Psoas muscle (tissue), 8 donors: ENCODE results near the gene ZYG11B. TPM values are rescaled to one million over a fixed set of nuclear protein-coding genes. Genes with fewer than 3 reads are reported as not detected.
"Not testable (repeated sequence)": the region's sequence is repeated elsewhere in the genome, so short reads cannot be mapped to it uniquely, and the experiment has no call there.

Experiments used
- ATAC-seq, 4 donors: fragments of 200-7000 bp; cut with Tn5 transposase; one replicate each; pipeline ENCODE4 v1.9.1; 2020; ENCODE audit warnings: moderate library complexity in 3 of 4, mild to moderate bottlenecking in 2 of 4
- DNase-seq, 2 donors: peaks; one replicate each; pipeline ENCODE4 v3.0.0-alpha.2; 2020
- H3K27ac ChIP-seq: fragments of 200-600 bp; one replicate; pipeline ENCODE4 v1.8.0; 2022
- H3K27me3 ChIP-seq, 3 donors: fragments of 200-600 bp in 1 of 3; one replicate each; pipeline versions ENCODE4 v1.6.1 to v1.8.0; 2013 to 2022; ENCODE audit warnings: low read length in 2 of 3, mild to moderate bottlenecking in 2 of 3, moderate library complexity in 1 of 3; ENCODE audit not compliant: insufficient read depth in 3 of 3
- H3K36me3 ChIP-seq, 2 donors: fragments of 200-600 bp in 1 of 2; one replicate each; pipeline versions ENCODE4 v1.6.1 to v1.8.0; 2013 to 2022; ENCODE audit warnings: low read depth in 1 of 2, mild to moderate bottlenecking in 1 of 2, moderate library complexity in 1 of 2; ENCODE audit not compliant: insufficient read depth in 1 of 2
- H3K4me1 ChIP-seq: fragments of 200-600 bp; one replicate; pipeline ENCODE4 v1.8.0; 2022
- H3K4me3 ChIP-seq: fragments of 200-600 bp; one replicate; pipeline ENCODE4 v1.8.0; 2022; ENCODE audit warnings: mild to moderate bottlenecking
- H3K9me3 ChIP-seq: fragments of 200-600 bp; one replicate; pipeline ENCODE4 v1.8.0; 2022
- WGBS, 3 donors: extraction: QIAGEN DNeasy Blood & Tissue Kit; methylation state at CpG; one replicate each; pipeline versions ENCODE4 v1.1.6 to v1.1.7; 2013; 5-methylcytosine and 5-hydroxymethylcytosine counted together
- intact Hi-C, 2 donors: fragments of 100-400 bp; cut with DNase I; formaldehyde crosslinking; loops; one replicate each; pipeline versions ENCODE4 v1.11.0 to v1.14.2; 2022
- polyA plus RNA-seq, 3 donors: library from polyadenylated mRNA; stranded (reverse); fragments of 200-250 nt; gene quantifications; one replicate each; pipeline ENCODE4 v1.2.3, GENCODE V29; 2013
- total RNA-seq, 4 donors: library from RNA; stranded (reverse); fragmentation: NEBNext Ultra II Directional in 2 of 4; extraction: Animal tissue kit (Norgen Biotek cat#: 25700) in 2 of 4; gene quantifications; one replicate each; pipeline versions ENCODE4 v1.2.1 to v1.2.4, GENCODE V29; 2021 to 2023
- TF ChIP-seq, protein P1 (sequence below): fragments of 200-600 bp; IDR thresholded peaks from one replicate; pipeline ENCODE4 v1.8.0; 2022; ENCODE audit warnings: antibody characterized with exemption
- donor health status: healthy with polysubstance abuse.
- donor health status: DM: no; HTN: no; CAD: no; lungs with moderate emphysema.
- donor health status: Bipolar disorder and iron deficiency.
- donor health status: healthy.
- donor health status: DM: yes; HTN: yes; CAD: no.
- donor health status: DM: no; HTN: no; CAD: no.
- donor health status: DM: no; HTN: no; CAD: no.
- donor health status: DM: yes; HTN: yes; CAD: no.

ZYG11B gene
- total and polyA plus RNA-seq, 7 donors: 11.4 to 152 (median 82.8) TPM

DNA sequence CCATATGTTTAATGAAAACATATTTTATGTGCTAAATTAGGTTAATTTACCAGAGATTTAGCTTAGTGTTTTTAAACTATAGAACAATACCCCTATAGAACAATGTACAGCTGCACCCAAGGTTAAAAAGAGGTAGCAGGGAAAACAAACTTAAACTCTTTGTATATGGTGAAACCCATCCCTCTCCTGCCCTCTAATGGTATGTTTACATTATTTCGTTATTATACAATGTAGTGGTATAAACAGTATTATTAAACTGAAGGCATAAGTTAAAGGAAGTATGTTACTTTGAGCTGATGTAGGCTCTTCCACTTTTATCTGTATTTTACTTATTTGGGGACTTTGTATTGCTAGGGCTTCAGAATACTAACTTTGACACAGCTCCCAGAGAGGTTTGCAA lies 99.6 kb downstream of the ZYG11B start:
- TF ChIP-seq, protein P1, sequence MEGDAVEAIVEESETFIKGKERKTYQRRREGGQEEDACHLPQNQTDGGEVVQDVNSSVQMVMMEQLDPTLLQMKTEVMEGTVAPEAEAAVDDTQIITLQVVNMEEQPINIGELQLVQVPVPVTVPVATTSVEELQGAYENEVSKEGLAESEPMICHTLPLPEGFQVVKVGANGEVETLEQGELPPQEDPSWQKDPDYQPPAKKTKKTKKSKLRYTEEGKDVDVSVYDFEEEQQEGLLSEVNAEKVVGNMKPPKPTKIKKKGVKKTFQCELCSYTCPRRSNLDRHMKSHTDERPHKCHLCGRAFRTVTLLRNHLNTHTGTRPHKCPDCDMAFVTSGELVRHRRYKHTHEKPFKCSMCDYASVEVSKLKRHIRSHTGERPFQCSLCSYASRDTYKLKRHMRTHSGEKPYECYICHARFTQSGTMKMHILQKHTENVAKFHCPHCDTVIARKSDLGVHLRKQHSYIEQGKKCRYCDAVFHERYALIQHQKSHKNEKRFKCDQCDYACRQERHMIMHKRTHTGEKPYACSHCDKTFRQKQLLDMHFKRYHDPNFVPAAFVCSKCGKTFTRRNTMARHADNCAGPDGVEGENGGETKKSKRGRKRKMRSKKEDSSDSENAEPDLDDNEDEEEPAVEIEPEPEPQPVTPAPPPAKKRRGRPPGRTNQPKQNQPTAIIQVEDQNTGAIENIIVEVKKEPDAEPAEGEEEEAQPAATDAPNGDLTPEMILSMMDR: no peak
- intact Hi-C loops: no loop called here
- Histone ChIP-seq H3K4me1 (no peaks in the 10 kb centered on the region), H3K27me3 (no peaks in the 10 kb centered on the region), H3K9me3 (no peaks in the 10 kb centered on the region), H3K36me3 (peaks cover 0 to 43% of the 10 kb centered on the region in 2 donors), H3K27ac (no peak overlapping the region), H3K4me3 (no peak overlapping the region)
- DNase-seq (no peak), ATAC-seq (no peak)
- WGBS, 3 donors: 53 to 67% (median 58%) methylated on average over 1 of the region's 1 CpG

DNA sequence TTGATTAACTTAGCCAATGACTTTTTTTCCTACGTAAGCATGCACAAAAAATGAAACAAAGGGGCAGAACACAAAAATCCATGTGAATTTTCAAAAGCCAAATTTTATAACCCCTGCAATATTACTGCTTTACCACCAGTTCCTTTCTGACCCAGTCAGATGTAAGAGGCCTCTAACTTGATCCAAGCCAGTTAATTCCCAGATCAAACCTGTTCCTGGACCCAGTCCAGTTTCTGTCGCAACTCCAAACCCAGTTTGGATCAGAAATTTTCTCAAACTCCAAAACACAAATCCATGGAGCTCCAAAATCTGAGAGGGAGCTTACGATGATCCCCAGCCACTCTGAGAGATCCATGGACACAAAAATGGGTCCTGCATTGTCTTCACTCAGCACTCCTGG lies 108.5 kb downstream of the ZYG11B start:
- Histone ChIP-seq H3K36me3 (no peaks in the 10 kb centered on the region), H3K27ac (no peak overlapping the region), H3K9me3 (no peaks in the 10 kb centered on the region), H3K4me1 (no peaks in the 10 kb centered on the region), H3K4me3 (no peak overlapping the region), H3K27me3 (no peaks in the 10 kb centered on the region)
- TF ChIP-seq, protein P1: no peak
- no peak for ATAC-seq
- 49 to 61% (median 53%) methylated on average over 3 of the region's 3 CpGs for WGBS, 3 donors
- DNase-seq: peak in 1 of 2 donors; percentile 17
- intact Hi-C loops: no loop called here

DNA sequence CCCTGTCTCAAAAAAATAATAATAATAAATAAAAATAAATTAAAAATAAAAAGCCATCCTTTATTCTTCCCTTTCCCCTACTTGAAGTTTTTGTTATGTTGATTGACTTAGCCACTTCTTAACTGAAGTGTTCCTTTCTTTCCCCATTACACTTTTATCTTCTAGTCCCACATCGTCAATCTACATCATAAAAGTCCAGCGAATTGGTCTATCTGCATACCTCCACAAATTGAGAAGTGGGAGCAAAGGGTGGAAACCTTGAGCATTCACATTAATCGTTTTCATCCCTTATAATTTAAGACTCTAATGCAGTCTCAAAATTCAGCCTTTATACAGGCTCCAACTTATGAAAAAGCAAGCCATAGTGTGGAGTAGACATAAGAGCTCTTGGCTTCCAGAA lies 109.8 kb downstream of the ZYG11B start:
- TF ChIP-seq, protein P1: no peak
- H3K9me3 ChIP-seq: no peaks in the 10 kb centered on the region
- ATAC-seq: no peak
- no peak overlapping the region for H3K4me3 ChIP-seq
- peaks cover 0 to 3% (median 0%) of the 10 kb centered on the region in 3 donors for H3K27me3 ChIP-seq
- H3K4me1 ChIP-seq: no peaks in the 10 kb centered on the region
- DNase-seq: no peak
- no peak overlapping the region for H3K27ac ChIP-seq
- no peaks in the 10 kb centered on the region for H3K36me3 ChIP-seq
- WGBS, 3 donors: 40 to 56% (median 50%) methylated on average over 3 of the region's 3 CpGs
- intact Hi-C loops: no loop called here

DNA sequence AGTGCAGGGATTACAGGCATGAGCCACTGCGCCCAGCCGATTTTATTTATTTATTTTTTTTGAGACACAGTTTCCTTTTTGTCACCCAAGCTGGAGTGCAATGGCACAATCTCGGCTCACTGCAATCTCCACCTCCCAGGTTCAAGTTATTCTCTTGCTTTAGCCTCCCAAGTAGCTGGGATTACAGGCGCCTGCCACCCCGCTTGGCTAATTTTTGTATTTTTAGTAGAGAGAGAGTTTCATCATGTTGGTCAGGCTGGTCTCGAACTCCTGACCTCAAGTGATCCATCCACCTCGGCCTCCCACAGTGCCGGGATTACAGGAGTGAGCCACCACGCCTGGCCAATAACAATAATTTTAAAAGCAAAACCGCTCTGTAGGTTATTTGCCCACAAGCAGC lies 112.9 kb downstream of the ZYG11B start:
- H3K4me1 ChIP-seq, H3K36me3 ChIP-seq, H3K9me3 ChIP-seq, intact Hi-C loops, ATAC-seq, H3K27ac ChIP-seq, H3K4me3 ChIP-seq: not testable (repeated sequence)
- 91 to 94% (median 94%) methylated on average over 10 of the region's 10 CpGs for WGBS, 3 donors
- peaks cover 0 to 31% (median 10%) of the 10 kb centered on the region in 3 donors for H3K27me3 ChIP-seq
- DNase-seq: peak in 1 of 2 donors; percentile 19

DNA sequence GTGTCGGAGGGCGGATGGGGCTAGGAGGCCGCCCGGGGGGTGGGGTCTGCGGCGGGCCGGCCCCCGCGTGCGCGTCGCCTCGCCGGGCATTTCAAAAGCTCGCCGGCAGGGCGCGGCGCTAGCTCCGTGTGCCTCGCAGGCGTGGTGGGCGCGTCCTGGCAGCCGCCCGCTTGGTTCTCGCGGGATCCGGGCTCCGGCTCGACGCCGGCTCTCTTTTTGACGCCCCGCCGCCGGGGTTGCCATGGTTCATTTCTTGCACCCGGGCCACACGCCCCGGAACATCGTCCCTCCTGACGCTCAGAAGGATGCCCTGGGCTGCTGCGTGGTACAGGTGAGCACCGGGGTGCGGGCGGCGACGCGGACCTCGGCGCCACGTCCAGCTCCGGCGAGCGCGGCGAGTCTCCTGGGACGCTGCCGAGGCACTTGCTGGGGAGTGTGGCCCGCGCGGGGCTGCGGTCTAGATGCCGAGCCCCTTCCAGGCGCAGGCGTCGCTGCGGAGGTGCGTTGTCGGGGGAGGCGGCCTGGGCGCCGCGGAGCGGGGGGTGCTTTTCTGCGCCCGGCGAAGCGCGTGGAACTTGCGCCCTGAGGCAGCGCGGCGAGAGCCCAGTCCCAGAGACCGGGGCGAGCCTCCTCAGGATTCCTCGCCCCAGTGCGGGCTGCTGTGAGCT lies 116.5 kb downstream of the ZYG11B start, which contains the start of gene ZYG11A:
TSS of gene ZYG11A (plus strand) at position 118 of the 668 bp plus-strand sequence. CDS start at position 242, 124 bp downstream.
- TF ChIP-seq, protein P1: peak; percentile 29
- ATAC-seq: peak; percentile 61 to 90 (median 88)
- H3K4me1 ChIP-seq: peaks cover 8% of the 10 kb centered on the region
- DNase-seq: peak; percentile 59 to 74
- intact Hi-C loops: loop anchor here in 1 of 2 donors (5.0 to 10.0 kb wide), 2 partner anchors 82 to 350 kb away; partner anchors contain the start of genes ECHDC2 and SCP2
- H3K27me3 ChIP-seq: peaks cover 0 to 47% (median 11%) of the 10 kb centered on the region in 3 donors
- WGBS, 3 donors: 1 to 2% (median 1%) methylated on average over 39 to 88 of the region's 88 CpGs
- H3K4me3 ChIP-seq: peak within 1 kb of the TSS; percentile 63
- no peaks in the 10 kb centered on the region for H3K9me3 ChIP-seq
- no peaks in the 10 kb centered on the region for H3K36me3 ChIP-seq
- no peak within 1 kb of the TSS for H3K27ac ChIP-seq

DNA sequence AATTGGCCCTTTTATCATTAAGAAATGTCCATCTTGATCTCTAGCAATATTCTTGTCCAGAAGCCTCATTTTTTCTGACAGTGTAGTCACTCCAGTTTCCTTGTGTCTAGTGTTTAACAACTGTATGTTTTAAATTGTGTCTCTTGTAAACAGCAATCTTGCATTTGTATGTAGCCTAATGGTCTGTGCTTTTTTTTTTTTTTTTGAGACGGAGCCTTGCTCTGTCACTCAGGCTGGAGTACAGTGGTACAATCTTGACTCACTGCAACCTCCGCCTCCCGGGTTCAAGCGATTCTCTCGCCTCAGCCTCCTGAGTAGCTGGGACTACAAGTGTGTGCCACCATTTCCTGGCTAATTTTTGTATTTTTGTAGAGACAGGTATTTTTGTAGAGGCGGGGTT lies 118.9 kb downstream of the ZYG11B start:
- 70 to 87% (median 77%) methylated on average over 6 of the region's 6 CpGs for WGBS, 3 donors
- not testable (repeated sequence) for H3K27ac ChIP-seq, H3K36me3 ChIP-seq, H3K4me3 ChIP-seq, ATAC-seq, H3K9me3 ChIP-seq, H3K4me1 ChIP-seq, DNase-seq
- intact Hi-C loops: loop anchor here in 1 of 2 donors (10.0 kb wide), 1 partner anchor 80 kb away; the partner anchor contains the start of genes ECHDC2 and SCP2
- H3K27me3 ChIP-seq: peaks cover 0 to 47% (median 11%) of the 10 kb centered on the region in 3 donors
